Measurements from ENCODE around the gene EARS2. TPM values are rescaled to one million over a fixed set of nuclear protein-coding genes. Genes with fewer than 3 reads are reported as not detected.
"Not testable (repeated sequence)": the region's sequence is repeated elsewhere in the genome, so short reads cannot be mapped to it uniquely, and the experiment has no call there.

EARS2 gene
- total RNA-seq, 2 experiments from 2014 or later: 25.2 to 30.4 TPM

- Mint-ChIP-seq H3K27me3 (no peaks in the 10 kb centered on the region), H3K9me3 (no peaks in the 10 kb centered on the region), H3K36me3 (peaks cover 23% of the 10 kb centered on the region), H3K27ac (no peak overlapping the region), H3K4me1 (peaks cover 7% of the 10 kb centered on the region), H3K4me3 (no peak overlapping the region)
- DNase-seq: no peak
These were observed 7.2 kb downstream of the EARS2 start for GRCh38 chr16:23549938-23550337.

- Mint-ChIP-seq H3K4me3 (no peak overlapping the region), H3K9me3 (no peaks in the 10 kb centered on the region), H3K36me3 (peaks cover 23% of the 10 kb centered on the region), H3K4me1 (peaks cover 5% of the 10 kb centered on the region), H3K27ac (no peak overlapping the region), H3K27me3 (no peaks in the 10 kb centered on the region)
- DNase-seq: no peak
These were observed 12.7 kb downstream of the EARS2 start for GRCh38 chr16:23544436-23544835.

GRCh38 chr16:23540817-23541178, 16.4 kb downstream of the EARS2 start:
- H3K27me3 Mint-ChIP-seq, H3K4me1 Mint-ChIP-seq, H3K27ac Mint-ChIP-seq, H3K9me3 Mint-ChIP-seq, DNase-seq, H3K4me3 Mint-ChIP-seq: not testable (repeated sequence)
- peaks cover 19% of the 10 kb centered on the region for H3K36me3 Mint-ChIP-seq

GRCh38 chr16:23539984-23540816, 16.9 kb downstream of the EARS2 start:
- H3K9me3 Mint-ChIP-seq: no peaks in the 10 kb centered on the region
- H3K27me3 Mint-ChIP-seq: no peaks in the 10 kb centered on the region
- peaks cover 19% of the 10 kb centered on the region for H3K36me3 Mint-ChIP-seq
- H3K4me1 Mint-ChIP-seq: peaks cover 4% of the 10 kb centered on the region
- no peak overlapping the region for H3K4me3 Mint-ChIP-seq
- no peak overlapping the region for H3K27ac Mint-ChIP-seq
- no peak for DNase-seq

GRCh38 chr16:23538919-23539278, 18.3 kb downstream of the EARS2 start:
- peaks cover 19% of the 10 kb centered on the region for H3K36me3 Mint-ChIP-seq
- peak overlapping the region; percentile 74 for H3K27ac Mint-ChIP-seq
- H3K4me3 Mint-ChIP-seq: no peak overlapping the region
- peaks cover 4% of the 10 kb centered on the region for H3K4me1 Mint-ChIP-seq
- no peaks in the 10 kb centered on the region for H3K9me3 Mint-ChIP-seq
- DNase-seq: no peak
- no peaks in the 10 kb centered on the region for H3K27me3 Mint-ChIP-seq

- Mint-ChIP-seq H3K4me1 (peaks cover 4% of the 10 kb centered on the region), H3K27me3 (no peaks in the 10 kb centered on the region), H3K36me3 (peaks cover 16% of the 10 kb centered on the region), H3K27ac (no peak overlapping the region), H3K9me3 (no peaks in the 10 kb centered on the region), H3K4me3 (no peak overlapping the region)
- no peak for DNase-seq
These were observed 19.8 kb downstream of the EARS2 start for GRCh38 chr16:23537390-23537789.

- DNase-seq: no peak
- H3K4me1 Mint-ChIP-seq: peaks cover 4% of the 10 kb centered on the region
- H3K36me3 Mint-ChIP-seq: peaks cover 10% of the 10 kb centered on the region
- no peaks in the 10 kb centered on the region for H3K27me3 Mint-ChIP-seq
- no peak overlapping the region for H3K27ac Mint-ChIP-seq
- no peak overlapping the region for H3K4me3 Mint-ChIP-seq
- no peaks in the 10 kb centered on the region for H3K9me3 Mint-ChIP-seq
These were observed 21.2 kb downstream of the EARS2 start for GRCh38 chr16:23535901-23536300.

GRCh38 chr16:23534868-23535860, 22.0 kb downstream of the EARS2 start:
- Mint-ChIP-seq H3K4me3 (no peak overlapping the region), H3K9me3 (no peaks in the 10 kb centered on the region), H3K27ac (no peak overlapping the region), H3K36me3 (peaks cover 10% of the 10 kb centered on the region), H3K4me1 (peaks cover 4% of the 10 kb centered on the region), H3K27me3 (no peaks in the 10 kb centered on the region)
- no peak for DNase-seq

GRCh38 chr16:23532448-23532847, 24.7 kb downstream of the EARS2 start:
- Mint-ChIP-seq H3K36me3 (peaks cover 7% of the 10 kb centered on the region), H3K9me3 (no peaks in the 10 kb centered on the region), H3K27ac (no peak overlapping the region), H3K4me1 (no peaks in the 10 kb centered on the region), H3K27me3 (no peaks in the 10 kb centered on the region), H3K4me3 (no peak overlapping the region)
- DNase-seq: no peak

- Mint-ChIP-seq H3K27me3 (no peaks in the 10 kb centered on the region), H3K4me3 (no peak overlapping the region), H3K36me3 (peaks cover 8% of the 10 kb centered on the region), H3K9me3 (no peaks in the 10 kb centered on the region), H3K4me1 (no peaks in the 10 kb centered on the region), H3K27ac (no peak overlapping the region)
- DNase-seq: no peak
These were observed 27.1 kb downstream of the EARS2 start for GRCh38 chr16:23530062-23530461.

GRCh38 chr16:23528644-23529310, 28.4 kb downstream of the EARS2 start:
- no peaks in the 10 kb centered on the region for H3K4me1 Mint-ChIP-seq
- DNase-seq: no peak
- no peak overlapping the region for H3K4me3 Mint-ChIP-seq
- H3K27me3 Mint-ChIP-seq: no peaks in the 10 kb centered on the region
- peaks cover 17% of the 10 kb centered on the region for H3K36me3 Mint-ChIP-seq
- H3K9me3 Mint-ChIP-seq: no peaks in the 10 kb centered on the region
- H3K27ac Mint-ChIP-seq: no peak overlapping the region

- DNase-seq: no peak
- H3K9me3 Mint-ChIP-seq: no peaks in the 10 kb centered on the region
- H3K36me3 Mint-ChIP-seq: peaks cover 18% of the 10 kb centered on the region
- H3K27me3 Mint-ChIP-seq: no peaks in the 10 kb centered on the region
- no peak overlapping the region for H3K27ac Mint-ChIP-seq
- no peak overlapping the region for H3K4me3 Mint-ChIP-seq
- H3K4me1 Mint-ChIP-seq: no peaks in the 10 kb centered on the region
These were observed 29.0 kb downstream of the EARS2 start for GRCh38 chr16:23527961-23528643.

- Mint-ChIP-seq H3K9me3 (no peaks in the 10 kb centered on the region), H3K27me3 (no peaks in the 10 kb centered on the region), H3K4me3 (no peak overlapping the region), H3K36me3 (peaks cover 26% of the 10 kb centered on the region), H3K27ac (no peak overlapping the region), H3K4me1 (no peaks in the 10 kb centered on the region)
- no peak for DNase-seq
These were observed 32.3 kb downstream of the EARS2 start for GRCh38 chr16:23524886-23525285.

- Mint-ChIP-seq H3K9me3 (no peaks in the 10 kb centered on the region), H3K27me3 (no peaks in the 10 kb centered on the region), H3K27ac (no peak overlapping the region), H3K4me3 (no peak overlapping the region), H3K36me3 (peaks cover 34% of the 10 kb centered on the region), H3K4me1 (no peaks in the 10 kb centered on the region)
- DNase-seq: no peak
These were observed 33.2 kb downstream of the EARS2 start for GRCh38 chr16:23523876-23524385.

Data from activated naive CD8-positive, alpha-beta T cell treated with anti-CD3 and anti-CD28 coated beads for 36 hours (primary cell).